ENCODE measurements around the gene NFS1.

The NFS1 gene

DNA sequence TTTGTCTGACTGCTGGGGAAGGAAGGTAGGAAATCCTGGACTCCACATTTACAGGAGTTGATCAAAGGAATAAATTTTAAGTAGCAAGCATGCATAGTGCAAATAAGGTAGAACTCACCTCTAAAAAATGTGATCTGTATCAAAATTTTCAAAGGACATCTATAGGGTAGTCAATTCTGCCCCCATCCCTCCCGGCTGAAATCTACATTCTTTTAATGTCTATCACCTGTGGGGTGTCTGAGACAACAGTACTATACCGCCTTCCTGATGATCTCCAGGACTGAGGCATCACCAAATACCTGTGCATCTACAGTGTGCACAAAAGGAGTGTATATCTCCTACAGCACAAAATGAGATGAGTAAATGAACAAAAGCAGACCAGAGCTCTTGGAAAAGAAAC is 54.3 kb downstream of the NFS1 start:
- no peak for FAIRE-seq
- DNase-seq (ENCODE audit: insufficient read length, low spot score), result no peak

DNA sequence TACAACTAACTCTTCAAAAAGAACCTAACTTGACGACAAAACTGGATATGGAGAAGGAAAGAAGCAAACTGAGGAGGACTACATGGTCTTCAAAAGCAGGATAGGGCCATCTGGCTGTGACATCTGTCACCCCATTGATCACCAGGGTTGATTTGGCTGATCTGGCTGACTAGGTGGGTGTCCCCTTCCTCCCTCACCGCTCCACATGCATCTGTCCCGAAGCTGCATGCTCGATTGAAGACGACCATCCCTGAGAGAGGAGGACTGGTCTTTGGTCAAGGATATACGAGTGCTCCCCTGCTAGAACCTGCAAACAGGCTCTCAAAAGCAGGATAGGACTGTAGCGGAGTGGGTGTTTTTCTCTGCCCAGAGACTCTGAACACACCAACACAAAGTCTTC is 56.1 kb downstream of the NFS1 start:
- DNase-seq (ENCODE audit: insufficient read length, low spot score) (no peak), FAIRE-seq (no peak)

GRCh38 chr20:35641743-35642142 is 57.4 kb downstream of the NFS1 start:
- FAIRE-seq (no peak), DNase-seq (ENCODE audit: insufficient read length, low spot score) (no peak)

- DNase-seq (ENCODE audit: insufficient read length, low spot score), result no peak
- FAIRE-seq, result no peak
These were observed 58.4 kb downstream of the NFS1 start for GRCh38 chr20:35640724-35641123.

- DNase-seq (ENCODE audit: insufficient read length, low spot score) (no peak), FAIRE-seq (no peak)
These were observed 60.4 kb downstream of the NFS1 start for GRCh38 chr20:35638751-35639150.

- no peak for FAIRE-seq
These were observed 61.9 kb downstream of the NFS1 start for GRCh38 chr20:35637276-35637675.

GRCh38 chr20:35636095-35636494 is 63.1 kb downstream of the NFS1 start:
- DNase-seq (ENCODE audit: insufficient read length, low spot score) (no peak), FAIRE-seq (no peak)

More at GRCh38 chr20:35637276-35637675, 61.9 kb downstream of the NFS1 start:
- DNase-seq (ENCODE audit: insufficient read length, low spot score), result no peak

- no peak for DNase-seq (ENCODE audit: insufficient read length, low spot score)
- FAIRE-seq, result no peak
These were observed 63.5 kb downstream of the NFS1 start for GRCh38 chr20:35635652-35636051.

DNA sequence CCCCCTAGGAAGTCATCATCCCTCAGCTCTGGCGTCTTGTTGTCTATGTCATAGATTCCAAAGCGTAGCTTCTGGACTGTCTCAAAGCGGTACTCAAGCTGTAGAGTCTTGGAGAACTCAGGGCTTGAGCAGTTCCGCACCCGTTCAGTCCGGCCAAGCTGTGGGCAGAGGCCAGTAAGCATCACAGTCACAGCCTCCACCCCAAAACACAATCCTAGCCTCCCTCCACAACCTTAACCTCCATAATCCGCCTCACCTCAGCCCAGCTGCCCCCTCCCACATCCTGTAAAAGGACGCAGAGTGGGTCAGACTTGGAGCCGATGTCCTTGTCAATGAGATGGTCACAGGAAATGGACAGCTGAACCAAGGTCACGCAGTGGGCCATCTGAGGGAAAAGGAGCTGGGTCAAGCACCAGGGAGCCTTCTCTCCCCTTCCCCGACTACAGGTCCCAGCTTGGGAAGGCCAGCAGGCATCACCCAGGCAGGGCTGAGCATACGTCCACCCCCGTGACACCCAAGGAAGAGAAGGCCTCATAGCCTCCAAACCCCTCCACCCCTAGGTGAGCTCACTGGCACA is 66.5 kb downstream of the NFS1 start:
- no peak for DNase-seq (ENCODE audit: insufficient read length, low spot score)
- no peak for FAIRE-seq

GRCh38 chr20:35630636-35631035 is 68.5 kb downstream of the NFS1 start:
- FAIRE-seq, result no peak
- no peak for DNase-seq (ENCODE audit: insufficient read length, low spot score)

DNA sequence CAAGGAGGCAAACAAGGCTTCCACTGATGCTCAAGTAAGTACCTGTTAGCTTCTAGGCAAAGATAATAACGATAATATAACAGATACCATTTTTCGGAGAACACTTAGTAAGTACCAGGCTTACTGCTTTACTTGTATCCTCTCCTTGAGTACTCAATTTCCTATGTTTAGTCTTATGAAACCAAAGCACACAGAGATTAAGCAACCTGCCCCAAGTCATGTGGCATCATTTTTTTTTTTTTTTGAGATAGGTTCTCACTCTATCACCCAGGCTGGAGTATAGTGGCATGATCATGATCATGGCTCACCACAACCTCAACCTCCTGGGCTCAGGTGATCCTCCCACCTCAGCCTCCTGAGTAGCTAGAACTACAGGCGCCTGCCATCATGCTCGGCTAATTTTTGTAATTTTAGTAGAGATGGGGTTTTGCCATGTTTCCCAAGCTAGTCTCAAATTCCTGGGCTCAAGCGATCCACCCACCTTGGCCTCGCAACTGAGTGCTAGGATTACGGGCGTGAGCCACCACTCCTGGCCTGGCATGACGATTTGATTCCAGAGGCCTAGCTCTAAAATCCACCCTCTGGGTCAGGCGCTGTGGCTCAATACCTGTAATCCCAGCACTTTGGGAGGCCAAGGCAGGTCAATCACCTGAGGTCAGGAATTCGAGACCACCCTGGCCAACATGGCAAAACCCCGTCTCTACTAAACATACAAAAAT is 69.6 kb downstream of the NFS1 start:
- DNase-seq (ENCODE audit: insufficient read length, low spot score) (no peak), FAIRE-seq (no peak)

- DNase-seq (ENCODE audit: insufficient read length, low spot score), result no peak
- no peak for FAIRE-seq
These were observed 72.0 kb downstream of the NFS1 start for GRCh38 chr20:35627121-35627520.

GRCh38 chr20:35626386-35627001 is 72.7 kb downstream of the NFS1 start:
- FAIRE-seq, result no peak
- no peak for DNase-seq (ENCODE audit: insufficient read length, low spot score)

- FAIRE-seq, result no peak
- no peak for DNase-seq (ENCODE audit: insufficient read length, low spot score)
These were observed 73.4 kb downstream of the NFS1 start for GRCh38 chr20:35625584-35626385.

DNA sequence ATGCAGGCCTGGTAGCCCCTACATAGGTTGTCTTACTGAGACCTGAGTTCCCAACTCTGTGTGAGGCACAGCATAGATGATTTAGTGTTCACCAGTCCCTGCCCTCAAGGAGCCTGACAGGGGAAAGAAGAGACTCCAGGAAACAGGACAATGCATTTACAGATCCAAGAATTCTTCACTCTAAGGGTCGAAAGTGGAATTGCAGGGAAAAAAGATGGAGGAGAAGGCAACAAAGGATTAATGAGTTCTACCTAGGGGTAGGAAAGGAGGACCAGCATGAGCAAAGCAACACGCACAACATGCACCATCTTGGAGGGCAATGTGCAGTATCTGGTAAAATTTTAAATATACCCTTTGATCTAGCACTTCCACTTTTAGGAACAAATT is 77.6 kb downstream of the NFS1 start:
- DNase-seq (ENCODE audit: insufficient read length, low spot score) (no peak), FAIRE-seq (no peak)

GRCh38 chr20:35620818-35621559 is 78.2 kb downstream of the NFS1 start:
- DNase-seq (ENCODE audit: insufficient read length, low spot score), result no peak
- FAIRE-seq, result no peak

DNA sequence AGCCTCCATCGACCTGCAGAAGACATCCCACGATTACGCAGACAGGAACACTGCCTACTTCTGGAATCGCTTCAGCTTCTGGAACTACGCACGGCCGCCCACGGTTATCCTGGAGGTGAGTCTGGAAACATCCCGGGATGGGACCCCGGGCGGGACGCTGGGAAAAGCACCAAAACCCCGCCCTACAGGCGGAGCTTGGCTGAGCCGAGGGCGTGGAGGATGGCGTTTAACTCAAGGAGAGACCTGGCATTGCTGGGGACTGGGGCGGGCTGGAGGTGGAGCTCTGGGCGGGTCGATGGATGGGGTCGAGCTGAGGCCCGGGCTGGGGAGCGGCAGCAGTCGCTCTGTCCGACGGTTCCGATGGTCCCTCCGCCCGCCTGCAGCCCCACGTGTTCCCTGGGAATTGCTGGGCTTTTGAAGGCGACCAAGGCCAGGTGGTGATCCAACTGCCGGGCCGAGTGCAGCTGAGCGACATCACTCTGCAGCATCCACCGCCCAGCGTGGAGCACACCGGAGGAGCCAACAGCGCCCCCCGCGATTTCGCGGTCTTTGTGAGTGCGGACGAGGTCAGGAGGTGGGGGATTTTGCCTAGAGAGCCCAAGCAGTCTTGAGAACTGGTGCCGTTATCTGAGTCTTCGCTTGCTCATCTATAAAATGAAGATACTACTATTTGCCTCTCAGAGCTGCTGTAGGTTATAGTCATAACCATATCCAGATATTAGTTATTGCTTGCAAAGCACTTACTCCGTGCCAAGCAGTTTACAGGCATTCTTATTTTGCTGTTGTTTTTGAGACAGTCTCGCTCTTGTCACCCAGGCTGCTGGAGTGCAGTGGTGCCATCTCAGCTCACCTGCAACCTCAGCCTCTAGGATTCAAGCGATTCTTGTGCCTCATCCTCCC is 79.7 kb downstream of the NFS1 start:
- FAIRE-seq, result peak; percentile 89
- peak; percentile 95 for DNase-seq (ENCODE audit: insufficient read length, low spot score)

DNA sequence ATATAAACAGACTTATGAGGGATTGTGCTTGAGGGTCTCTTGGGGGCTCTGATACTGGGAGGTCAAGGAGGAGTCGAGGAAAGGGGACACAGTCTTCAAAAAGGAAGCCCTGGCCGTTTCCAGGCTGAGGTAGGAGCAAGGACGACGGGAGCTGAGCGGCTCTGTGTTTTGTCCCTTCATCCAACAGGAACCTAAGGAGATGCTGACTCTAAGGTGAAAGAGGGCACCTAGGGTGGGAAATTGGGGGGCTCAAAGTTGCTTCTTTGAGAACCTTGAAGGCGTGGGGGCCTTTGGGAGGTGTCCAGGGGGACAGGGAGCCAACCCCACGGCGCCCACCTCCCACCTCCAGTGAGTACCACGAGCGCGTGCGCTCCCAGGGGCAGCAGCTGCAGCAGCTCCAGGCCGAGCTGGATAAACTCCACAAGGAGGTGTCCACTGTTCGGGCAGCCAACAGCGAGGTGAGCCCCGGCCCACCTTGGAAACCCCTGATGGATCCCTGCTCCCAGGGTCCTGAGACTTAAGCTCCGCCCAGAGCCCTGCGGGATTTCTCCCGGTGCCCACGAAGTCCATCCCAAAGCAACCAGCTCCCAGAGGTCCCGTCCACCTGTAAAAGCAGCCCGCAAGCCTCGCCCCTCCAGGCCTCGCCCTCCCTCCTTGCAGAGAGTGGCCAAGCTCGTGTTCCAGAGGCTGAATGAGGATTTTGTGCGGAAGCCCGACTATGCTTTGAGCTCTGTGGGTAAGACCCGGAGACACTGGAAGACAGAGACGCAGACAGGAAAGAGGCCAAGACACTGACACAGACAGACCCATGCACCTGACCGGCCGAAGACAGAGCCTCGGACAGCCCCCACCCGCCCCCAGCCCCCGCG is 80.7 kb downstream of the NFS1 start:
- FAIRE-seq (no peak), DNase-seq (ENCODE audit: insufficient read length, low spot score) (peak; percentile 39)

Measured in HTR-8/SVneo (cell line).